GM12878 (cell line): ENCODE results near the gene STK4.

Experiments
- BHLHE40 ChIP-seq, 2 experiments: fragments of 450-650 bp in 1 of 2; IDR thresholded peaks; 2 replicates each; pipeline ENCODE4 v1.6.1; 2011 to 2017; ENCODE audit warnings: low read depth in 2 of 2, borderline replicate concordance in 1 of 2, improper control_type of control experiment in 1 of 2, low read length in 1 of 2, mild to moderate bottlenecking in 1 of 2
- ESRRA ChIP-seq: IDR thresholded peaks from 2 replicates; pipeline ENCODE4 v1.6.1; 2012; ENCODE audit warnings: mild to moderate bottlenecking, low read length, improper control_type of control experiment
- NR2F1 ChIP-seq: fragments of 450-650 bp; conservative IDR thresholded peaks from 2 replicates; pipeline ENCODE4 v1.6.1; 2017; ENCODE audit warnings: mild to moderate bottlenecking
- POLR2A ChIP-seq: IDR thresholded peaks from 2 replicates; pipeline ENCODE4 v1.6.1; 2011; ENCODE audit warnings: low read depth, mild to moderate bottlenecking, low read length
- YY1 ChIP-seq: IDR thresholded peaks from 2 replicates; pipeline ENCODE4 v1.6.1; 2011; ENCODE audit warnings: low read depth, mild to moderate bottlenecking, low read length
- TF ChIP-seq, protein P1 (sequence below): IDR thresholded peaks from 2 replicates; pipeline ENCODE4 v1.6.1; 2011; ENCODE audit warnings: low read depth, low read length, improper control_type of control experiment, borderline replicate concordance
- TF ChIP-seq, protein P2 (sequence below), 3 experiments: IDR thresholded peaks in 2 of 3; conservative IDR thresholded peaks in 1 of 3; 2 replicates each; pipeline ENCODE4 v1.5.1; 2011; ENCODE audit warnings: low read depth in 3 of 3, low read length in 3 of 3, mild to moderate bottlenecking in 3 of 3, control low read depth in 2 of 3, moderate library complexity in 2 of 3, inconsistent platforms in 1 of 3, mixed read lengths in 1 of 3; ENCODE audit not compliant: control insufficient read depth in 2 of 3, insufficient read depth in 1 of 3; ENCODE audit errors: extremely low read depth in 1 of 3

DNA sequence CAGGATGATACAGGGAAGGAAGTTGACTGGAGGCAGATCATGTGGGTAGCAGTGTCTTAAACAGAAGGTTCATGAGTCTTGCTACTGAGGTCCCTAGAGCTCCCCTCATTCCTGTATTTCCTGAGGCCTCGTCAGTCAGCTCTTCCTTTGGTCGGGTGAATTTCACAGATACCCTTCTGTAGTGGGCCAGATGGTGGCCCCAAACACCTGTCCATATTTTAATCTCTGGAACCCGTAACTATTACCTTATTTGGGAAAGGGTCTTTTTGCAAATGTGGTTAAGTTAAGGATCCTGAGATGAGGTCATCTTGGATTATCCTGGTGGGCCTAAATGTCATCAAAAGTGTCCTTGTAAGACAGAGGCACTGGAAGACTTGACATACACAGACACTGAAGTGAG is 125.1 kb downstream of the STK4 start:
- TF ChIP-seq YY1 (no peak), BHLHE40 (IDR thresholded peaks at IDR 0.05; ENCODE audit: borderline replicate concordance in 1 of 2, low read depth in 2 of 2, low read length in 1 of 2) (no peak), NR2F1 (no peak), POLR2A (no peak), ESRRA (no peak)
- TF ChIP-seq, protein P1, sequence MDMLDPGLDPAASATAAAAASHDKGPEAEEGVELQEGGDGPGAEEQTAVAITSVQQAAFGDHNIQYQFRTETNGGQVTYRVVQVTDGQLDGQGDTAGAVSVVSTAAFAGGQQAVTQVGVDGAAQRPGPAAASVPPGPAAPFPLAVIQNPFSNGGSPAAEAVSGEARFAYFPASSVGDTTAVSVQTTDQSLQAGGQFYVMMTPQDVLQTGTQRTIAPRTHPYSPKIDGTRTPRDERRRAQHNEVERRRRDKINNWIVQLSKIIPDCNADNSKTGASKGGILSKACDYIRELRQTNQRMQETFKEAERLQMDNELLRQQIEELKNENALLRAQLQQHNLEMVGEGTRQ: no peak
- TF ChIP-seq, protein P2, sequence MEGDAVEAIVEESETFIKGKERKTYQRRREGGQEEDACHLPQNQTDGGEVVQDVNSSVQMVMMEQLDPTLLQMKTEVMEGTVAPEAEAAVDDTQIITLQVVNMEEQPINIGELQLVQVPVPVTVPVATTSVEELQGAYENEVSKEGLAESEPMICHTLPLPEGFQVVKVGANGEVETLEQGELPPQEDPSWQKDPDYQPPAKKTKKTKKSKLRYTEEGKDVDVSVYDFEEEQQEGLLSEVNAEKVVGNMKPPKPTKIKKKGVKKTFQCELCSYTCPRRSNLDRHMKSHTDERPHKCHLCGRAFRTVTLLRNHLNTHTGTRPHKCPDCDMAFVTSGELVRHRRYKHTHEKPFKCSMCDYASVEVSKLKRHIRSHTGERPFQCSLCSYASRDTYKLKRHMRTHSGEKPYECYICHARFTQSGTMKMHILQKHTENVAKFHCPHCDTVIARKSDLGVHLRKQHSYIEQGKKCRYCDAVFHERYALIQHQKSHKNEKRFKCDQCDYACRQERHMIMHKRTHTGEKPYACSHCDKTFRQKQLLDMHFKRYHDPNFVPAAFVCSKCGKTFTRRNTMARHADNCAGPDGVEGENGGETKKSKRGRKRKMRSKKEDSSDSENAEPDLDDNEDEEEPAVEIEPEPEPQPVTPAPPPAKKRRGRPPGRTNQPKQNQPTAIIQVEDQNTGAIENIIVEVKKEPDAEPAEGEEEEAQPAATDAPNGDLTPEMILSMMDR (IDR thresholded peaks at IDR 0.05 in 2 of 3, conservative IDR thresholded peaks at IDR 0.05 in 1 of 3; ENCODE audit: control insufficient read depth in 2 of 3, extremely low read depth in 1 of 3, insufficient read depth in 1 of 3, low read depth in 3 of 3, low read length in 3 of 3): no peak
